Memory B cell (primary cell): ENCODE results near the gene CYB5D1.

Source experiments
- ATAC-seq: fragments of 150-1000 bp; cut with Tn5 transposase; 2 replicates; pipeline ENCODE4 v1.10.0; 2021; ENCODE audit warnings: low read depth, mild to moderate bottlenecking, moderate library complexity
- DNase-seq, 2 donors: peaks; one replicate each; pipeline ENCODE4 v3.0.0; 2022; ENCODE audit warnings: low spot score in 2 of 2
- H3K27ac Mint-ChIP-seq: one replicate; pipeline ENCODE4 v1.8.0; 2022; ENCODE audit warnings: mild to moderate bottlenecking, moderate library complexity, mixed read lengths
- H3K27me3 Mint-ChIP-seq: one replicate; pipeline ENCODE4 v1.8.0; 2022; ENCODE audit warnings: mixed read lengths
- H3K36me3 Mint-ChIP-seq: one replicate; pipeline ENCODE4 v1.8.0; 2022; ENCODE audit warnings: mild to moderate bottlenecking, mixed read lengths
- H3K4me1 Mint-ChIP-seq: one replicate; pipeline ENCODE4 v1.8.0; 2022; ENCODE audit warnings: mixed read lengths
- H3K4me3 Mint-ChIP-seq: one replicate; pipeline ENCODE4 v1.8.0; 2022; ENCODE audit warnings: mild to moderate bottlenecking, moderate library complexity, mixed read lengths
- H3K9me3 Mint-ChIP-seq: one replicate; pipeline ENCODE4 v1.8.0; 2022; ENCODE audit warnings: mixed read lengths

Gene CYB5D1

DNA sequence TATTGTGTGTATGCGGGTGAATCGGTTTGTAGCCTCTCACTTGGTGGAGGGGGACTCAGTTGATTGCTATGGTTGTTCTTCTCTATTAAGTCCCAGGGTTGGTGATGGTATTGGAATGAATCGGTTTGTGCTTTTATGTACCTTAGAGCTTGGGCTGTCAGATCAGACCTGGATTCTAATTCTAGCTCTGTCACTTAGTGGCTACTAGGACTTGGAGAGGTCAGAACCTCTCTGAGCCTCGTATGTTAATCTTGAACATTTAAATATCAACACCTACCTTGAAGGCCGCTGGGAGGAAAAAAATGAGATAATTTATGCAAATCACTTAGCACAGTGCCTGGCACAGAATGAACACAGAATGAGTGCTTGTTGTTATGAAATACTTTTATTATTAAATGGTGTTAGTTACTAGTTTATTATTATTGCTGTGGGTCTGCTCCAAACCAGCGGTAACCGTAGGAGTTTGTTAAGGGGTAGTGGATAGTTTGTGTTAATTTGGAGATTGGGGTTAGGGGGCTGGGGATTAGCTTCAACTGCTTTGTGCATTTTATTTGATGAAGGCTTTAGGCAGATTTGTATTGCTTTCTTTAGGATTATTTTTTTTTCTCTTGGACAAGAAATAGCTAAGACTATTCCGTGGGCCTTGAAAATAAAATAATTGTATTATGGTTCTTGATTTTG lies 20.3 kb upstream of the CYB5D1 start:
- Mint-ChIP-seq H3K4me3 (peak overlapping the region; percentile 92), H3K4me1 (peaks cover 57% of the 10 kb centered on the region), H3K27ac (peak overlapping the region; percentile 98), H3K27me3 (peaks cover 4% of the 10 kb centered on the region), H3K9me3 (no peaks in the 10 kb centered on the region), H3K36me3 (peaks cover 5% of the 10 kb centered on the region)
- no peak for DNase-seq
- ATAC-seq = no peak

DNA sequence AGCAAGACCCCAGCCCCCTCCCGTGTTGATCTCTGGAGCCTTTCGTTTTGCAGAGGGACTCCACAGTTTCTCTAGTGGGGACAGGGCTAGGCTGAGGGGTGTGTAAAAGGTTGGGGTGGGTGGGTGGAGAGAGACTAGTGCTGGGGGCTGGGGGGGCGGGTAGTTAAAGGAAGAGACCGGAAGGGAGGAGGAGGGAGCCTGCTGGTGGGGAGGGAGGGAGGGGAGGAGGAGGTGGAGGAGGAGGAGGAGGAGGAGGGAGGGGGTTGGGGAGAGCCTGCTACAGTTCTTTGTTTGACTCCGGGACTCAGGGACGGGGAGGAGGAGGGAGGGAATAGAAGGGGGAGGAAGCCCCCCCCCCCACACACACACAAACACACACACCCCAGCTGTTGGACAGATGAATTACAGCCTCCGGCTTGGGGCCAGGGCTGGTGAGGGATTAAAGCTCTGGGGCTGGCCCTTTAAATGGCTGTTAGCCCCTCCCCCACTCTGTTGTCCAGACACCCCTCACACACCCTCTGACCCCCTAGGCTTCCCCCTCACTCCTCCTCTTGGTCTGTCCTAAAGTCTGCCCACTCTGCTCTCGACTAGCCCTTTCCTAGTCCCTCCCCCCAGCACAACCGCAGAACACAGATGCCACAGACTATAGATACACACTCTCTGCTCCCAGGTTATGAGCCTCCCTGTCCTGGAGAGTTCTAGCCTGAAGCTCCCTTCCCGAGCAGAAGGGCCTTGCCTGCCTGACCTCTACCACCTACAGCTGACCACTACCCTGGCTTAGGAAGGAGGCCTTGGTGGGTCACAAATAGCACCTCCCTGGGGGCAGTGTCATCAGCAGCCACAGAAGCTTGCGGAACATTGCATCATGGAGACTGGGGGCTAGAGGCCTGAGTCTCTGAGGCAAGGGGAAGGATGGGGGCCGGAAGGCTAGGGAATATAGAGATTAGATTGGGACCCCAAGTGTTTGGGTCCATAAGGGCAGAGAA lies 19.4 kb upstream of the CYB5D1 start:
- DNase-seq = peak in 1 of 2 donors; percentile 46
- peaks cover under 1% of the 10 kb centered on the region for H3K27me3 Mint-ChIP-seq
- peak overlapping the region; percentile 99 for H3K27ac Mint-ChIP-seq
- peak overlapping the region; percentile 40 for H3K4me3 Mint-ChIP-seq
- H3K36me3 Mint-ChIP-seq = peaks cover 5% of the 10 kb centered on the region
- H3K9me3 Mint-ChIP-seq = no peaks in the 10 kb centered on the region
- no peak for ATAC-seq
- H3K4me1 Mint-ChIP-seq = peaks cover 59% of the 10 kb centered on the region

DNA sequence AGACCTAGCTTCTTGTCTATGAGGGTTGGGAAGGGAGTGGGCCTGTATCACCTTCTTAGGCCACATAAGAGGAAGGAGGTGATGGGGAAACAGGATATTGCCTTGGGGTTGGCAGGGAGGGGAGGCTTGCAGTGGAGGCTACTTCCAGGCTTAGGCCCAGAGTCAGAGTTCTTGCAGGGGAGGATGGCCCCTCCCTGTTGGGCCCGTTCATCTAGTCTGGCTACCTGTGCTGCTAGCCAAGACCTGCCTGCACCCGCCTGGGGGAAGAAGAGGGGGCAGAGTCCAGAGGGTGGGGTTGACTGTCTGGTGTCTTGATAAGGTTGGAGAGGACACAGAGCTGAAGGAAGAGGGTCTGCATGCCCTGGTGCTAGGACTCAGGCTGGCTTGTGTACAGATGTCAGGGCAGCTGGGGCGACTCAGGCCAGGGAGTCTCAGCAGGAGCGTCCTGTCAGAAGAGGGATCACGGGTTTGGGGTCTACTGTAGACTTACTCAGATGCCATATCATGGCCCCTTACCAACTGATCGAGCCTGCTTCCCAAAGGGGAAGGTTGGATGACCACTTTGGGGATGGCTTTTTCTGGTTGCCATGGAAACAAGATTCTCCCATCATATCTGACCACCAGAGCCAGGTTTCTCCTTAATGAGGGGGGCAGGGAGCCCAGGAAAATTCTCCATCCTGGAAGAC lies 18.5 kb upstream of the CYB5D1 start:
- Mint-ChIP-seq H3K27ac (peak overlapping the region; percentile 99), H3K36me3 (peaks cover 5% of the 10 kb centered on the region), H3K4me3 (no peak overlapping the region), H3K4me1 (peaks cover 57% of the 10 kb centered on the region), H3K27me3 (no peaks in the 10 kb centered on the region), H3K9me3 (no peaks in the 10 kb centered on the region)
- ATAC-seq (no peak), DNase-seq (no peak)

DNA sequence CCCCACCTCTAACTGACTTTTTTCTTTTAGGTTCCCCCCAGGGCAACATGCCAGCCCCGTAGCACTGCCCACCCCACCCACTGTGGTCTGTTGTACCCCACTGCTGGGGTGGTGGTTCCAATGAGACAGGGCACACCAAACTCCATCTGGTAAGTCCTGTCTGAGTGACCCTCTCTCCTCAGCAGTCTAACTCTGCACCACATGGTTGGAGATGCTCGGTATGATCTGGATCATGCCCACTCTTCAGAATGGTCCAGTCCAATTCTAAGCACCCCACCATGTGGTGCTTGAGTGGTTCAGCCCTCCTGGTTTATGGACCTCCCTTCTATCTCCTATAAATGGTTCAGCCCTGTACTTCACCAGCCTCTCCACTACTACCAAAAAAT lies 17.9 kb upstream of the CYB5D1 start:
- Mint-ChIP-seq H3K4me1 (peaks cover 56% of the 10 kb centered on the region), H3K9me3 (no peaks in the 10 kb centered on the region), H3K4me3 (no peak overlapping the region), H3K27ac (peak overlapping the region; percentile 99), H3K27me3 (no peaks in the 10 kb centered on the region), H3K36me3 (peaks cover 5% of the 10 kb centered on the region)
- DNase-seq (no peak), ATAC-seq (no peak)

DNA sequence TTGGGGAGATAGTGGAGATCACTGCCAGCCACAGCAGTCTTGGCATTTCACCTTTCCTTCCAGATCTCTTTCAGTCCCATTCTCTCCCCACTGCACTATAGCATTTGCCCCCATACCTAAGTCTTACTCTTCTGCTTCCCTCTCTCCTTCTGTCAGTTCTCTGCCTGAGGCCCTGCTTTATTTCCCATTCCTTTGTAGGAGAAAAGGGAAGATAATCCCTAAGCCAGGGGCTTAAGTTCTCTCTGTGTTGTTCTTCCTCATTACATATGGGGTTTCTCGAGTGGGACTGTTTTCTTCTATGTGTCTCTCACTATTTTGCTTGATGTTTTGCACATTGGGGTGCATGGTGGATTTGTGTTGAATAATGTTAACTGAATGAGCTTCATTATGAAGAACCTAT lies 17.4 kb upstream of the CYB5D1 start:
- ATAC-seq (no peak), DNase-seq (no peak)
- peak overlapping the region; percentile 97 for H3K4me3 Mint-ChIP-seq
- H3K27ac Mint-ChIP-seq = peak overlapping the region; percentile 99
- H3K4me1 Mint-ChIP-seq = peaks cover 56% of the 10 kb centered on the region
- no peaks in the 10 kb centered on the region for H3K27me3 Mint-ChIP-seq
- no peaks in the 10 kb centered on the region for H3K9me3 Mint-ChIP-seq
- H3K36me3 Mint-ChIP-seq = peaks cover 5% of the 10 kb centered on the region

DNA sequence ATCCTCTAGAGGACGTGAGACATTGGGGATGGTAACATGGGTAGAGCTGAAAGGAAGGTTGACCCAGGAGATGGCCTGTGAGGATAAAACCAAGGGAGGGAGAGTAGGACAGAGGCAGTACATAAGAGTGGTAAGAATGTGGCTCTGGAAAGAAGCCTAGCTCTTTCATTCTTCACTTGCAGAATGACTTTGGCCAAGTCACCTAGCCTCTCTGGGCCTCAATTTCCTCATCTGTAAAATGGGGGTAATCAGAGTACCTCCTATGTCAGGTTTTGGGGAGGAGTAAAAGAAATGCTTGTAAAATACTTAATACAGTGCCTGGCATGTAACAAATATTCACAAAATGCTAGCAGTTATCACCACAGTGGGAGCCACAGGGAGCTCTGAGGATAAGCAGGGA lies 16.9 kb upstream of the CYB5D1 start:
- peak overlapping the region; percentile 97 for H3K4me3 Mint-ChIP-seq
- ATAC-seq = no peak
- H3K36me3 Mint-ChIP-seq = peaks cover 5% of the 10 kb centered on the region
- H3K27me3 Mint-ChIP-seq = no peaks in the 10 kb centered on the region
- peak overlapping the region; percentile 99 for H3K27ac Mint-ChIP-seq
- no peak for DNase-seq
- peaks cover 59% of the 10 kb centered on the region for H3K4me1 Mint-ChIP-seq
- no peaks in the 10 kb centered on the region for H3K9me3 Mint-ChIP-seq

DNA sequence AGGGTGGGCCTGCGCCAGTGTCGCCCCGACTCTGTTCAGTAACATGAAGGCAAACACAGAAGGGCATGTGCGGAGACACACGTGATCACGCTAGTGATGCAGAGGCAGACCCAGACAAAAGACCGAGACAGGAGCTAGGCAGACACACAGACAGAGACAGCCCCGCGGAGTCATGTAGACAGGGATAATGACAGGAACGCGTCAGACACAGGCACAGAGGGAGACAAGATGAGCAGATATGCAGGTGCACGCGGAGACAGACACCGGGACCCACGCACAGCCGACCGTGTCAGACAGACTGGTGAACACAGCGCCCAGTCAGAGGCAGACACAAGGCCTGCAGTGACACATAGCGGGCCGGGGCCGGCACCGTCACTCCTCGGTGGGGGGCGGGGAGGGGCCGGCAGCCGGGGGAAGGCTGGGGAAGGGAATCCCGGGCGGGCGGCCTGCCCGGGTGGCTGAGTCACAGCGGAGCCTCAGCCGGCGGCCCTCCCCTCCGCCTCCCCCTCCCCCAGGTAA lies 16.3 kb upstream of the CYB5D1 start:
- peak; percentile 82 to 87 for DNase-seq
- H3K27me3 Mint-ChIP-seq = no peaks in the 10 kb centered on the region
- peaks cover 5% of the 10 kb centered on the region for H3K36me3 Mint-ChIP-seq
- peak; percentile 27 for ATAC-seq
- H3K9me3 Mint-ChIP-seq = no peaks in the 10 kb centered on the region
- H3K4me3 Mint-ChIP-seq = peak overlapping the region; percentile 97
- peak overlapping the region; percentile 99 for H3K27ac Mint-ChIP-seq
- H3K4me1 Mint-ChIP-seq = peaks cover 56% of the 10 kb centered on the region

DNA sequence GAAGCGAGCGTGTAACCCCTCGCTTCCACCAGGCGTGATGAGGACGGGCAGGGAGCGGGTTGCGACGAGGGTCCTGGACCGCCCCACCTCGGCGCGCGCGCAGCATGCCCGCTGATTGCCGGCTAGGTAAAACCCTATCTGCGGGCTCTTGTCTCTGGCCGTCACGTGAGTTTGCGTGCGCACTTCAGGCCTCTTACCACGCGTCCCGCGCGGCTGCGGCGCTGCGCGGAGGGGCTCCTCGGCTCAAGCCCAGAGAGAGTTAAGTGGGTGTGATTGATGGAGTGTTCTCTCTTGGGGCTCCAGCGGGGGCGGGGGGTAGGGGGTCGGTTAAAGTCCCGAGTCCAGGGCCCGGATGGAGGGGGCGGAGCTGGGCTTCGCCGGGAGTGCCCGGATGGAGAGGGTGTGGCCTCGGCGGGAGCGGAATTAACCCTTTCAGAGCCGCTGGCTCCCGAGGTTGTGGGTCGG lies 15.9 kb upstream of the CYB5D1 start:
- H3K36me3 Mint-ChIP-seq = peaks cover 8% of the 10 kb centered on the region
- H3K4me1 Mint-ChIP-seq = peaks cover 53% of the 10 kb centered on the region
- no peaks in the 10 kb centered on the region for H3K9me3 Mint-ChIP-seq
- peak; percentile 84 to 94 for DNase-seq
- ATAC-seq = peak; percentile 28
- H3K4me3 Mint-ChIP-seq = peak overlapping the region; percentile 97
- no peaks in the 10 kb centered on the region for H3K27me3 Mint-ChIP-seq
- peak overlapping the region; percentile 99 for H3K27ac Mint-ChIP-seq

DNA sequence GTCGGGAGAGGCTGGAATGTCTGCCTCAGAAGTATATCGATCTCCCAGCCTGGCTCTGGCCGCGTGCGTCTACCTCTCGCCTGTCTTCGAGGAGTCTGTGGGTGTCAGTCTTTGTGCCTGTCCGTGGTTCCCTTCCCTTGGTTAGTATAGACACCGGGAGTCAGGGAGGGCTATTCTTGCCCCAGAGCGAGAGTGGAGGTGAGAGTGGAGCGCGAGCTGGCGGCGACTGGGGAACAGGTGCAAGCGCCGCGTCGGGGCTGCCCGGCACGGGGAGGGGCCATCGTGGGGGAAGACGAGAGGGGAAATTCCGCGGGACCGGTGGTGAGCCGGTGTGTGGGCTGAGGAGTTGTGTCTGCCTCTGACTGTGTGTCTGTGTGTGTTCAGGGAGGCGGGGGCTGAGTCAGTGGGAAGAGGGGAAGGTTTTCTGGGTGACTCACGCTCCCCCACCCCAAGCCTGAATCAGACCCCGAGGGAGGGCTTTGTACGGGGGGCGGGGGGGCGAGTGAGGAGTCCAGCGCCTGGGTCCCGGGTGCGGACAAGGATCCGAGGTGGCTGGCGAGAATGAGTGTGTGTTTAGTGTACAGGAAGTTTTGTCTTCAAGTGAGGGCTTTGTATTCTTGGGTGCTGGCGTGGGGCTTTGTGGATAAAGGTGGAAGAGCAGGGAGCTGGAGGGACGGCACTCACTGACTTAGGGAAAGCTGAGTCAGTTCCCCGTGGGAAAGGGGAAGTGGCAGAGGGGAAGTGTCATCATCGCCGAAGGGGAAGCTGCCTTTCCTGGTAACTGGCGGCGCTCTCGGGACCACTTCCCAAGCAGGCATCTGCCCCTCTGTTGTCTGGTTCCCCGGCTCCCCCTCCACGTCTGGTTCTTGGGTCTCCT lies 15.2 kb upstream of the CYB5D1 start:
- H3K9me3 Mint-ChIP-seq = no peaks in the 10 kb centered on the region
- ATAC-seq = peak; percentile 50
- peak in 1 of 2 donors; percentile 97 for DNase-seq
- peak overlapping the region; percentile 97 for H3K4me3 Mint-ChIP-seq
- peaks cover 10% of the 10 kb centered on the region for H3K36me3 Mint-ChIP-seq
- peak overlapping the region; percentile 99 for H3K27ac Mint-ChIP-seq
- peaks cover 47% of the 10 kb centered on the region for H3K4me1 Mint-ChIP-seq
- H3K27me3 Mint-ChIP-seq = no peaks in the 10 kb centered on the region

DNA sequence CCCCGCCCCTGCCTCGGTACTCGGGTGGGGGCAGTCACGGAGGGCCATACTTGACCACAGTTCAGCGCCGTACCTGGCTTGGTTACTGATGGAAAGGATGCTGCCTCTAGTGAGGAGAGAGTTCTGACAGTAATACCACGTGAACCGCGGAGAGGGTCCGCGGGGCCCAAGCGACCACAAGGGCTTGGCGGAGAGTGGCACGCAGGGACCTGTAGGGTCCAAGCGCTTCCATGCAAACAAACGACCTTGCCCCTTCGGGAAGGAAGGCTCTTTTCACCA lies 14.6 kb upstream of the CYB5D1 start:
- no peaks in the 10 kb centered on the region for H3K27me3 Mint-ChIP-seq
- no peaks in the 10 kb centered on the region for H3K9me3 Mint-ChIP-seq
- peak in 1 of 2 donors; percentile 79 for DNase-seq
- H3K4me3 Mint-ChIP-seq = peak overlapping the region; percentile 97
- H3K36me3 Mint-ChIP-seq = peaks cover 11% of the 10 kb centered on the region
- ATAC-seq = no peak
- H3K27ac Mint-ChIP-seq = peak overlapping the region; percentile 99
- H3K4me1 Mint-ChIP-seq = peaks cover 46% of the 10 kb centered on the region

DNA sequence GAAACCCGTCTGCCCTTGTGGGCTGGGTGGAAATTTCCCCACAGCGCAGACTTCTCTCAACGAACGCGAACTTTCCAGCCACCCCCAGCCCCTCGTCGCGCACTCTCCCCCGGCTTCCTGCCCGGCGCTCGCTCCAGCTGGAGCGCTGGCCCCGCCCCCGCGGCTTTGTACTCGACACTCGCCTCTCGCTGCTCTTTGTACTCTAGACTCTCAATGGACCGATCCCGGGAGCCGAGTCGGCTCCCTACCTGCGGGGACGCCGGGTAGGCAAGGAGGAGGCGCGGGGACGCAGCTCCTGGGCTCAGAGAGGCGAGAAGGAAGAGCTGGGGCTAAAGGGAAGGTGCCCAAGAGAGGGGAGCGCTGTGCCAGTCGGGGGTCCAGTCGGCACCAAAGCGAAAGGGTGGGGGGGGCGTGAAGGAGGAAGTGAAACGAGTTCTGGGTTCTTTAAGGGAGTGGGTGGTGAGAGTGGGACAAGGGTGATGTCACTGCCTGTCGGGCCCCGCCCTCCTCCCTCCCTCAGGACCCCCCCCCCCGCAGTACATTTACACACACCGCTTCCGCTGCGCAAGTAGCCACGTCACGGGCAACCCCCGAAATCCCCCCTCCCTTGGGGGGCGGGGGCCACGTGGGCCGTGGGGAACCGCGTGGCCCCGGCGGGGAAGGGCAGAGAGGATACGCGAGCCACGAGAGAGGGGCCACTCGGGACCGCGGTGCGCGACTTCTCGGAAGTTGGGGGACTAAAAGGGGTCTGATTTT lies 14.1 kb upstream of the CYB5D1 start:
- Mint-ChIP-seq H3K4me3 (peak overlapping the region; percentile 97), H3K27me3 (no peaks in the 10 kb centered on the region), H3K36me3 (peaks cover 13% of the 10 kb centered on the region), H3K9me3 (no peaks in the 10 kb centered on the region), H3K27ac (peak overlapping the region; percentile 99), H3K4me1 (peaks cover 42% of the 10 kb centered on the region)
- peak; percentile 26 for ATAC-seq
- DNase-seq = peak; percentile 93 to 94

DNA sequence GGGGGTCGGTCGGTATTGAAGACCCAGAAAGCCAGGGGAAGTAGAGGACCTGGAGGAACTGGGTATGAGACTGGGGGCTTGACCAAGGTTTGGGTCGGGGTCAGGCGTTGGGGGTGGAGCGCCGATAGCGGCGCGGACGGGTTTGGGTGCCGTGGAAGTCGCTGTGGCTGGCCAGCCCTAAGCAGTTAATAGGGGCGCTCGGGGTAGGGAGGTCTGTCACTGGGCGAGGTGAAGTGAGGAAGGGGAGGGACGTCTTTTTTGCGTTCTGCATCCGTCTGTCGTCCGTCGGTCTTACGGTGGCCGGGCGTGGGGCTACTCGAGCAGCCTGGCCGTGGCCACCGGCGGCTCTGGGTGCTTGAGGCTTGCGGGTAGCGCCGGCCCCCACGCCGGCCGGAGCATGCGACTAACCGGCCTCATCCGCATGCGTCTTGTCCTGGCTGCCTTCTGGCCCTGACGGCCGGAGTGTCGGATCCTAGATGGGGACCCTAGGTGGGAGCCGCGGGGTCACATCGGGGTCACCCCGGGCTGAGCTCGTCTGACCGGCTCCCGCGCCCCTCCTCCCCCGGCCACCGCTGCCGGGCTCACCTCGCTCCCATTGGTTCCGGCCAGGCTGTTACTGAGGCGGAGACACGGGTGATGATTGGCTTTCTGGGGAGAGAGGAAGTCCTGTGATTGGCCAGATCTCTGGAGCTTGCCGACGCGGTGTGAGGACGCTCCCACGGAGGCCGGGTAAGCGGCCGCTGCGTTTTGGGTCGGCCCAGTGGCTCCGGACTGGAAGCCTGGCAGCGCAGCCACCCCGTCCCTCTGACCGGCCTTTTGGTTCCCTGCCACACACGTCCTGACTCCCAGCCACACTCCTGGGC lies 13.3 kb upstream of the CYB5D1 start:
- Mint-ChIP-seq H3K4me3 (peak overlapping the region; percentile 97), H3K9me3 (no peaks in the 10 kb centered on the region), H3K27ac (peak overlapping the region; percentile 99), H3K36me3 (peaks cover 13% of the 10 kb centered on the region), H3K4me1 (peaks cover 35% of the 10 kb centered on the region), H3K27me3 (no peaks in the 10 kb centered on the region)
- ATAC-seq = peak; percentile 32
- DNase-seq = peak; percentile 84 to 89
